HepG2 (cell line): Measurements from ENCODE around the gene TF. TPM values are rescaled to one million over a fixed set of nuclear protein-coding genes. Genes with fewer than 3 reads are reported as not detected.

Experiments
- ATF4 ChIP-seq, 2 experiments: fragments of 450-650 bp in 1 of 2; sonication (generic) in 1 of 2; formaldehyde crosslinking; IDR thresholded peaks; 2 replicates each; pipeline versions ENCODE4 v1.5.0 to v1.8.0; 2020 to 2022; ENCODE audit warnings: mild to moderate bottlenecking in 1 of 2, missing genetic modification reagents in 1 of 2
- IKZF1 ChIP-seq: fragments of 450-650 bp; IDR thresholded peaks from 2 replicates; pipeline ENCODE4 v1.7.1; 2016
- PBX2 ChIP-seq: IDR thresholded peaks from 2 replicates; pipeline ENCODE4 v1.6.1; 2016; ENCODE audit warnings: control low read depth
- SNAPC4 ChIP-seq: sonication (generic); formaldehyde crosslinking; IDR thresholded peaks from 2 replicates; pipeline ENCODE4 v1.4.0; 2020; ENCODE audit warnings: mild to moderate bottlenecking, missing genetic modification reagents
- TBL1XR1 ChIP-seq: fragments of 150-350 bp; IDR thresholded peaks from 2 replicates; pipeline ENCODE4 v1.6.1; 2014; ENCODE audit warnings: borderline replicate concordance, low read length; ENCODE audit not compliant: partially characterized antibody
- TFE3 ChIP-seq: IDR thresholded peaks from 2 replicates; pipeline ENCODE4 v1.6.1; 2016
- XBP1 ChIP-seq: sonication (generic); formaldehyde crosslinking; IDR thresholded peaks from 2 replicates; pipeline ENCODE4 v1.5.0; 2020; ENCODE audit warnings: missing genetic modification reagents
- ZNF451 ChIP-seq: sonication (generic); formaldehyde crosslinking; IDR thresholded peaks from 2 replicates; pipeline ENCODE4 v1.5.0; 2020; ENCODE audit warnings: mild to moderate bottlenecking, missing genetic modification reagents
- polyA plus RNA-seq, 8 experiments: library from polyadenylated mRNA; depleted of rRNA in 3 of 8; stranded (reverse) in 7 of 8; unstranded in 1 of 8; fragments of >200 nt; fragmentation: Illumina TruSeq in 4 of 8; extraction: Trizol in 4 of 8; gene quantifications; 2 replicates each; pipeline versions ENCODE4 v1.2.1 to v1.2.3, GENCODE V29; 2011 to 2016; ENCODE audit warnings: low read depth in 4 of 8, missing spikeins in 1 of 8, mixed read lengths in 1 of 8; ENCODE audit not compliant: insufficient read depth in 1 of 8
- total RNA-seq, 5 experiments: library from RNA; depleted of rRNA; stranded (reverse); fragments of >200 nt; fragmentation: Illumina TruSeq; extraction: Trizol; gene quantifications; 2 replicates each; pipeline ENCODE4 v1.2.3, GENCODE V29; 2016; ENCODE audit warnings: low read depth in 1 of 5
- TF ChIP-seq, protein P1 (sequence below): sonication (generic); formaldehyde crosslinking; IDR thresholded peaks from 2 replicates; pipeline ENCODE4 v1.5.1; 2020; ENCODE audit warnings: mild to moderate bottlenecking, missing genetic modification reagents, borderline replicate concordance
- TF ChIP-seq, protein P2 (sequence below): sonication (generic); formaldehyde crosslinking; IDR thresholded peaks from 2 replicates; pipeline ENCODE4 v1.4.0; 2020; ENCODE audit warnings: missing genetic modification reagents

TF gene
- total and polyA plus RNA-seq, 2 of the 13 experiments (the other 11 are each of a cell fraction or from before 2014, with no cell fraction given), result 10,074 to 11,821 TPM

GRCh38 chr3:133703915-133704314 lies 42.3 kb upstream of the TF start (continued):
- TF ChIP-seq ATF4 (CRISPR knock-in tag; IDR thresholded peaks at IDR 0.05), result peak in 1 of 2 experiments; percentile 61; a peak in 1 of 4 replicates
- TF ChIP-seq XBP1, result peak; percentile 35; the same call in 1 of the 2 replicates
- 0 out of 2 replicates have a peak, but pooled peaks have one; percentile 19 for TF ChIP-seq SNAPC4
- TF ChIP-seq, protein P1, sequence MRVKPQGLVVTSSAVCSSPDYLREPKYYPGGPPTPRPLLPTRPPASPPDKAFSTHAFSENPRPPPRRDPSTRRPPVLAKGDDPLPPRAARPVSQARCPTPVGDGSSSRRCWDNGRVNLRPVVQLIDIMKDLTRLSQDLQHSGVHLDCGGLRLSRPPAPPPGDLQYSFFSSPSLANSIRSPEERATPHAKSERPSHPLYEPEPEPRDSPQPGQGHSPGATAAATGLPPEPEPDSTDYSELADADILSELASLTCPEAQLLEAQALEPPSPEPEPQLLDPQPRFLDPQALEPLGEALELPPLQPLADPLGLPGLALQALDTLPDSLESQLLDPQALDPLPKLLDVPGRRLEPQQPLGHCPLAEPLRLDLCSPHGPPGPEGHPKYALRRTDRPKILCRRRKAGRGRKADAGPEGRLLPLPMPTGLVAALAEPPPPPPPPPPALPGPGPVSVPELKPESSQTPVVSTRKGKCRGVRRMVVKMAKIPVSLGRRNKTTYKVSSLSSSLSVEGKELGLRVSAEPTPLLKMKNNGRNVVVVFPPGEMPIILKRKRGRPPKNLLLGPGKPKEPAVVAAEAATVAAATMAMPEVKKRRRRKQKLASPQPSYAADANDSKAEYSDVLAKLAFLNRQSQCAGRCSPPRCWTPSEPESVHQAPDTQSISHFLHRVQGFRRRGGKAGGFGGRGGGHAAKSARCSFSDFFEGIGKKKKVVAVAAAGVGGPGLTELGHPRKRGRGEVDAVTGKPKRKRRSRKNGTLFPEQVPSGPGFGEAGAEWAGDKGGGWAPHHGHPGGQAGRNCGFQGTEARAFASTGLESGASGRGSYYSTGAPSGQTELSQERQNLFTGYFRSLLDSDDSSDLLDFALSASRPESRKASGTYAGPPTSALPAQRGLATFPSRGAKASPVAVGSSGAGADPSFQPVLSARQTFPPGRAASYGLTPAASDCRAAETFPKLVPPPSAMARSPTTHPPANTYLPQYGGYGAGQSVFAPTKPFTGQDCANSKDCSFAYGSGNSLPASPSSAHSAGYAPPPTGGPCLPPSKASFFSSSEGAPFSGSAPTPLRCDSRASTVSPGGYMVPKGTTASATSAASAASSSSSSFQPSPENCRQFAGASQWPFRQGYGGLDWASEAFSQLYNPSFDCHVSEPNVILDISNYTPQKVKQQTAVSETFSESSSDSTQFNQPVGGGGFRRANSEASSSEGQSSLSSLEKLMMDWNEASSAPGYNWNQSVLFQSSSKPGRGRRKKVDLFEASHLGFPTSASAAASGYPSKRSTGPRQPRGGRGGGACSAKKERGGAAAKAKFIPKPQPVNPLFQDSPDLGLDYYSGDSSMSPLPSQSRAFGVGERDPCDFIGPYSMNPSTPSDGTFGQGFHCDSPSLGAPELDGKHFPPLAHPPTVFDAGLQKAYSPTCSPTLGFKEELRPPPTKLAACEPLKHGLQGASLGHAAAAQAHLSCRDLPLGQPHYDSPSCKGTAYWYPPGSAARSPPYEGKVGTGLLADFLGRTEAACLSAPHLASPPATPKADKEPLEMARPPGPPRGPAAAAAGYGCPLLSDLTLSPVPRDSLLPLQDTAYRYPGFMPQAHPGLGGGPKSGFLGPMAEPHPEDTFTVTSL (CRISPR knock-in tag), result peak; percentile 92
- TF ChIP-seq IKZF1, result no peak
- TF ChIP-seq TFE3 (CRISPR knock-in tag), result peak; percentile 34; the same call in 1 of the 2 replicates
- no peak for TF ChIP-seq PBX2 (CRISPR knock-in tag)
- TF ChIP-seq, protein P2, sequence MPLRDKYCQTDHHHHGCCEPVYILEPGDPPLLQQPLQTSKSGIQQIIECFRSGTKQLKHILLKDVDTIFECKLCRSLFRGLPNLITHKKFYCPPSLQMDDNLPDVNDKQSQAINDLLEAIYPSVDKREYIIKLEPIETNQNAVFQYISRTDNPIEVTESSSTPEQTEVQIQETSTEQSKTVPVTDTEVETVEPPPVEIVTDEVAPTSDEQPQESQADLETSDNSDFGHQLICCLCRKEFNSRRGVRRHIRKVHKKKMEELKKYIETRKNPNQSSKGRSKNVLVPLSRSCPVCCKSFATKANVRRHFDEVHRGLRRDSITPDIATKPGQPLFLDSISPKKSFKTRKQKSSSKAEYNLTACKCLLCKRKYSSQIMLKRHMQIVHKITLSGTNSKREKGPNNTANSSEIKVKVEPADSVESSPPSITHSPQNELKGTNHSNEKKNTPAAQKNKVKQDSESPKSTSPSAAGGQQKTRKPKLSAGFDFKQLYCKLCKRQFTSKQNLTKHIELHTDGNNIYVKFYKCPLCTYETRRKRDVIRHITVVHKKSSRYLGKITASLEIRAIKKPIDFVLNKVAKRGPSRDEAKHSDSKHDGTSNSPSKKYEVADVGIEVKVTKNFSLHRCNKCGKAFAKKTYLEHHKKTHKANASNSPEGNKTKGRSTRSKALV (CRISPR knock-in tag), result 0 out of 2 replicates have a peak, but pooled peaks have one; percentile 47
- TF ChIP-seq TBL1XR1, result peak; percentile 20
- no peak for TF ChIP-seq ZNF451 (CRISPR knock-in tag)
